GM18858 (cell line): ENCODE measurements around the gene MKS1.

ENCODE experiments used
- ATAC-seq: cut with Tn5 transposase; IDR thresholded peaks from one replicate; pipeline ENCODE4 v1.9.1; 2021; ENCODE audit not compliant: unreplicated experiment

Gene MKS1

GRCh38 chr17:58245428-58246103 lies 26.5 kb upstream of the MKS1 start:
- no peak for ATAC-seq

GRCh38 chr17:58244963-58245362 lies 25.9 kb upstream of the MKS1 start:
- ATAC-seq = no peak

DNA sequence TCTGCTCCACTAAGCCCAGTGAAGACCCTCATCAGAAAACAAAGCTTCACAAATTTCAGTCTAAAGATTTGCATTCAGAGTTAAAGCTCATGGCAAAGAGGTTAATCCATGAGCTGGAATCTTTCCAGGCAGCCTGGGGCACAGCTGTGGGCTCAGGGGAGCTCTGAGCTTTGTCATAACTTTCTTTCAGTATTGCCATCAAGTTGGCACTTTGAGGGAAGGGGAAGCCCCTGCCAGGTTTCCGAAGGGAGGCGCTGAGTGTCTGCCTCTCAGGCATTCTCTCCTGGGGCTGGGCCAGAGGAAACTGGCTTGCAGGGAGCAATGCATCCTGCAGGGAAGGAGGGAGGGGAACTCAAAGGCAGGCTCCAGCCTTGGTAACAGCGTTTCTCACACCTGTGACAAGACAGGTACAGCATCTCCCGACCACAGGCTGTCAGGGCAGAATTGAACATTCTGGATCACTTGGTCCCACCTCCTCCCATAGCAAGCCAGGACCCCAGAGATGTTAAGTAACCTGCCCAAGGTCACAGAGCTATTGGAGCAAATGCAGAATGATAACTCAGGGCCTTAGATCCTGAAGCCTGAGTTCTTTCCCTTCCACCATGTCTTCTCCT lies 23.2 kb upstream of the MKS1 start:
- no peak for ATAC-seq

- no peak for ATAC-seq
Observed at GRCh38 chr17:58239987-58240386, 20.9 kb upstream of the MKS1 start.

GRCh38 chr17:58238147-58238634 lies 19.1 kb upstream of the MKS1 start, which contains the start of gene LPO:
Gene LPO, plus strand, starts transcription at chr17:58238584. Its CDS starts 4,396 bp downstream, at chr17:58242980.
- no peak for ATAC-seq

DNA sequence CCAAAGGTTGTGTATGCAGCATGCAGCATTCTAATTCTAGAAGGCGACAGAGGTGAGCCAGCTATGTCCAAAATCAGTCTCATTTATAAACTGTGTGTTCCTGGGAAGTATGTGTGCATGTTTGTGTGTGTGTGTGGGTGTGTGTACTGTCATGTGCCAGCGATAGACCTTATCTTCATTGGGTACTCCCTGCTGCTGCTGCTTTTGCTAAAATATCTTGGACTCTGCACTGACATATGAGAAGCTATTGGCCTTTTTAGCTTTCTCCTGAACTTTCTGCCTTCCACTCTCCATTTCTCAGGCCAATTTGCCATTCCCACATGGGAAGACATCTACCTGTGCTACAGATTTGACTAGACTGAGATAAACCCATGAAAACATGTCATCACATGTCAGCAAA lies 17.3 kb upstream of the MKS1 start:
- no peak for ATAC-seq

- no peak for ATAC-seq
Observed at GRCh38 chr17:58235821-58236220, 16.8 kb upstream of the MKS1 start.

DNA sequence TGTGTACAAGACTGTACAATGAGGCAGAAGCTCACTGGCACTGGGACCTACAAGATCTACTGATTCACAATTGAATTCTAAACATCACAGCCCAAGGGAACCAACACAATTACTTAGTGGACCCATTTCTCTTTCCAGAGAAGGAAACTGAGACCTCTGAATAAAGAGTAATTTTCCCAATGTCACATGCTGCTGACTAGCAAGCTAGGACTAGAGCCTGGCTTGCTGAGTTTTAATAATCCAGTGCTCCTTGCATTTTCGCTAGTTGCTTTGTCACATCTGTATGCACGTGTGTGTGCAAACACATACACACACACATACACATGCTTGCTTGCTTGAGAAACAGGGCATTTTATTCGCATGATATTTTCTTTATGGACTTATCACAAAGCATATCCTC lies 15.5 kb upstream of the MKS1 start:
- no peak for ATAC-seq

DNA sequence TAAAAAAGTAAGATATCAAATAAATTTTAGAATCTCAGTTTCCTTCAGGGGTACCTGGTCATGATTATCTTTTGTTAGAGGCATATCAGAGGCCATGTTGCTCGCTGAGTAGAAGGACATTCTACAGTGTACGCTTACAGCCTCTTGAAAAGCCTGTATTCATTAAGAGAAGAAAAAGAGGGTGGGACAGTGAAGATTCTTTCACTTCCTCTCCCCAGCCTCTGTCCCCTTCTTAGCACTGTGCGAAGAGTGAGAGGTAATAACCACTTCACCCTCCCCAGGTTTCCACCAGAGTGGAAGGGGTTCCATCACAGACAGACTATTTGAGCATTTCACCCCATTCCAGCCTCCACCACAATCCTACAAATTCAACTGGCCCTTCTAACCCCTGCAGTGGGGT lies 14.5 kb upstream of the MKS1 start:
- ATAC-seq = peak; percentile 63

DNA sequence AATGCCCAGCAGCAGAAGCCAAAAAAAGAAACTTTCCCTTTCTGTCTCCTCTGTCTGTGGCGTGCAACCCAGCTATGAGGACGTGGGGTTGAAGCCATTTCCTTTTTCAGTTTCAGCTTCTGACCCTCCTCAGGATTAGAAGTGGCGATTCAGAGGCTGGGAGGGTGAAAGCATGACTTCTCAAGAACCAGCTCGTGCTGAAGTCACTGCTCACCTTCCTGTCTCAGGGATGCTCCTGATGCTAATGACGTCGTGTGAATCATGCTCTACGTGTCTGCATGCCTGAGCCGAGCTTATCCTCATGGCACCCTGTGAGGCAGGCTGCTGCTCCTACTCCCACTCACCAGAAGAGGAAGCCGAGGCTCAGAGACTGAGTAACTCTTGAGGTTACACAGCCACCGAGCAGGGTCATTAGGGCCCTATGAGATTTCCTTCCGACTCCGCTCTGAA lies 13.7 kb upstream of the MKS1 start:
- ATAC-seq = peak; percentile 74

GRCh38 chr17:58231641-58232040 lies 12.6 kb upstream of the MKS1 start:
- ATAC-seq = no peak

DNA sequence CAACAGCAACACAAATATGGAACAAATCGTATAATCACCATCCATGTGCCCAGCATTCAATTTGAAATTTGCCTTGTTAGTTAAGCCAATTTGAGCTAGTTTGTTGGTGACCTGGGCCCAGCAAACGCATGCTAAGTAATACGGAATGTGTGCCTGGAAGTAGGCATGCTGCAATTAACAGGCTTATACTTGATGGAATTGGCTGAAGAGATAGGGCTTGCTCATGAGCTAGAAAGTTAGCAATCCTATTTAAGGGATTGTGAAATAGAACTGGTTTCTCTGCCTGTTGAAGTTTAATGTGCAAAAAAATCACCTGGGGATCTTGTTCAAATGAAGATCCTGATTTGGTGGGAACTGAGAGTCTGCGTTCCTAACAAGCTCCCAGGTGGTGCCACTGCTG lies 10.8 kb upstream of the MKS1 start:
- no peak for ATAC-seq

GRCh38 chr17:58229384-58229783 lies 10.3 kb upstream of the MKS1 start:
- ATAC-seq = no peak

GRCh38 chr17:58228679-58229078 lies 9.6 kb upstream of the MKS1 start:
- ATAC-seq = no peak

GRCh38 chr17:58227733-58228132 lies 8.7 kb upstream of the MKS1 start:
- ATAC-seq = no peak

DNA sequence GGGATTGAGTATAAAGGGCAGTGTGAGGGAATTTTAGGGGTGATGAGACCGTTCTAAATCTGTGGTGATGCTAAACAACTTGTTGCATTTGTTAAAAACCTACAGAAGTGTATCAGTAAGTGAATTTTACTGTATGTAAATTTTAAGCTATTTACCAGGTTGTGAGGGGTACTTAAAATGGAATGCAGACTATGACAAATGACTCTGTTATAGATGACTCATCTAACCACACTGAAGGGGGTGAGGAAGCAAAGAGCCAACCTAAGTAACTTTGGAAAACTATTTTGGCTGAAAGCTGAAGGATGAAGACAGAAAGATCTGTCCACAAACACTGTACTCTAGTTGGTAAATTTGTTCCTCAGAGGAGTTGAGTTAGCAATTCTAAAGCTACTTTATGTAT lies 5.3 kb upstream of the MKS1 start:
- no peak for ATAC-seq

DNA sequence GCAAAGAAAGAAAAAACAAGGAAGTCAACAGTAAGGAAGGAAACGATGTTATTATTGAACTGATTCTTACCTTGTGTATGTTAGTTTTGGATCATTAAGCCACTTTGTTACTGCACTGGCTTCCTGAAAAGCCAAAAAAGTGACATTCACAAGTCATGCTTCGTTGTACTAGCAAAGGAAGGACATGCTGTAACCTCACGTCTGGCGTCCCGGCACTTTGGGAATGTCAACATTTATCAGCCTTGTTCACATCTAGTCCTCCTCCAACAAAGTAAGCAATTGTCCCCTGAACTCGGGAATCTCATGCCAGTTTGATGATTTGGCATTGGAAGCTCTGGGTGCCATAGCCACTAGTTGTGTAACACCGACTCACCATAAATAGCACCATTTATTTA lies 731 bp upstream of the MKS1 start:
- ATAC-seq = no peak

GRCh38 chr17:58217766-58218165 lies 1.3 kb downstream of the MKS1 start:
- ATAC-seq = no peak

DNA sequence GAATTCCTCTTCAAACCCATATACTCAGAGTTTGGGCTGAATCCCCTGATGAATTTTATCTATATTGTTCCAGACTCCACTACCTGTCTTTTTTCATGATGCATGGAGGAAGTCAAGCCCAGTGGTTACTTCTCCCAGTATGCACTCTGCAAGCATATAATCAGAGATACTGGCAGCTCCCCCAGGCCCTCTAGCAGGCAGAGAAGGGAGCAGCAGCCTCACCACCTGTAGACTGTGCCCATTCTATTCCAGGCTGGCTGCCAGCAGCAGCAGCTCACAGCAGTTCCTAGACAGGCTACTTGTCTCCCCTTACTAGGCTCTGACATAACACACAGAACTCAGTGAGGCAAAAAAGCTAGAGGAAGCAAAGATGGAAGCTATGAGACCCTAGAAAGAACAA lies 3.4 kb downstream of the MKS1 start:
- no peak for ATAC-seq

DNA sequence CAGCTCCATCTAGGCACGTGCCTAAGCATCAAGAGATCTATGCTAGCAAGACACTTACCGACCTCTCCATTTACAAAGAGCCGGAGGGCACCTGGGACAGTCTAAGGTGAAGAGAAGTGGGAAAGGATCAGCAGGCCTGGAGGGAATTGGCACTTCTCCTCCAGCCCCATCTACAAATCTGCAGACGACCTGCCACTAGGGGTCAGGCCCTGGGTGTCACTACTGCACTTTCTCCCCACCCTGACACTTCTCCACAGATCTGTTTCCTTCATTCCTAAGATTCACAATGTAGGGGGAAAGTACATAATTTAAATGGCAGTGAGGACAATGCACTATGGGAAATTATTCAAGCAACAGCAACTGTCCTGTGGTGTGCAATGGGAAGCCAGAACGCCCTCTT lies 8.1 kb downstream of the MKS1 start:
- no peak for ATAC-seq

DNA sequence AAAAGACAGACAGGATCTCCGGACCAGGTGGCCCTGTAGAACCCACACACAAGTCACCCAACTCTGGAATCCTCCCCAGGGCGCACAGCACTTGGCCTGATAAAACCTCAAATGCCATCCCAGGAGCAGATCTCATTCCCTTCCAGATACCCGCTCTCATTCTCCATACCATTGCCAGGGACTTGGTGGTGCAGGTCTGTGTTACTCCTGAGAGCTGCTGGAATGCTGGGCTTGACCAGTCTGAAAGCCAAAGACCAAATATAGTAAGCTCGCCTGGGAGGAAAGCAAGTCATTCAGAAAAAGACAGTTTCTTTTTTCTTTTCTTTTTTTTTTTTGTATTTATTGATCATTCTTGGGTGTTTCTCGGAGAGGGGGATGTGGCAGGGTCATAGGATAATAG lies 10.7 kb downstream of the MKS1 start:
- ATAC-seq = no peak

DNA sequence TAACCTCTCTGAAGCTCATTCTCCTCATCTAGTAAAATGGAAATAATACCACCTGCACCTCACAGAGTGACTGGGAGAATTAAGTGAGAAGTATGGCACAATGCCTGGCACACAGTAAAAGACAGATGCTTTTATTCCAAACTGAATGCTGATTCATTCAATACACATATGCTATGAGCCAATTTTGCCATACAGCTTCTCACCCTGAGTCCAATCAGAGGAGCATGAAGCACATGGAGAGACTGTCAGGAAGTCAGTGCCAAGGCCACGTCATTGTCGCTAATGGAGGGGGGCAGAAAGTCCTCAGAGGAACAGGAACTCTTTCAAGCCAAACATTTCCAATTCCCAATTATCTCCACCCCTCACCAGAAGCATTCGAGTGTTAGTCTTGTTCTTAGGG lies 11.6 kb downstream of the MKS1 start:
- ATAC-seq = no peak

GRCh38 chr17:58205936-58206335 lies 13.1 kb downstream of the MKS1 start:
- ATAC-seq = no peak
